HG03159 (cell line): ENCODE data around the gene LRRC42.
A peak's percentile ranks its signal among the peaks of the same experiment; 100 is the strongest.

Experiments
- ATAC-seq: cut with Tn5 transposase; IDR thresholded peaks from one replicate; pipeline ENCODE4 v1.9.1; 2021; ENCODE audit warnings: mild to moderate bottlenecking, moderate library complexity; ENCODE audit not compliant: unreplicated experiment

The LRRC42 gene

GRCh38 chr1:53946252-53947171 is at the start of gene LRRC42:
Gene LRRC42 (plus strand): TSS chr1:53946350. CDS start chr1:53952000, 5,650 bp downstream.
- peak; percentile 64 for ATAC-seq

- ATAC-seq, result no peak
Measured at GRCh38 chr1:53896635-53897229, 49.4 kb upstream of the LRRC42 start.

- no peak for ATAC-seq
Measured at GRCh38 chr1:53899206-53899628, 46.9 kb upstream of the LRRC42 start.

- ATAC-seq, result no peak
Measured at GRCh38 chr1:53899708-53900107, 46.4 kb upstream of the LRRC42 start.

GRCh38 chr1:53902235-53903138 is 43.7 kb upstream of the LRRC42 start:
- no peak for ATAC-seq

- ATAC-seq, result no peak
Measured at GRCh38 chr1:53905509-53905908, 40.6 kb upstream of the LRRC42 start.

GRCh38 chr1:53906121-53906520 is 40.0 kb upstream of the LRRC42 start:
- no peak for ATAC-seq

GRCh38 chr1:53909946-53910345 is 36.2 kb upstream of the LRRC42 start:
- ATAC-seq, result no peak

- no peak for ATAC-seq
Measured at GRCh38 chr1:53911442-53911841, 34.7 kb upstream of the LRRC42 start.

GRCh38 chr1:53913352-53914033 is 32.7 kb upstream of the LRRC42 start:
- ATAC-seq, result no peak

GRCh38 chr1:53918343-53918742 is 27.8 kb upstream of the LRRC42 start:
- no peak for ATAC-seq

- no peak for ATAC-seq
Measured at GRCh38 chr1:53919675-53920066, 26.5 kb upstream of the LRRC42 start.

GRCh38 chr1:53927376-53927881 is 18.7 kb upstream of the LRRC42 start:
- no peak for ATAC-seq

- ATAC-seq, result no peak
Measured at GRCh38 chr1:53929246-53929960, 16.7 kb upstream of the LRRC42 start.

- no peak for ATAC-seq
Measured at GRCh38 chr1:53930932-53931331, 15.2 kb upstream of the LRRC42 start.

- no peak for ATAC-seq
Measured at GRCh38 chr1:53931523-53931922, 14.6 kb upstream of the LRRC42 start.

- no peak for ATAC-seq
Measured at GRCh38 chr1:53934170-53934765, 11.9 kb upstream of the LRRC42 start.

GRCh38 chr1:53936430-53936829 is 9.7 kb upstream of the LRRC42 start:
- no peak for ATAC-seq

- no peak for ATAC-seq
Measured at GRCh38 chr1:53938136-53938830, 7.9 kb upstream of the LRRC42 start.
